Left ventricle myocardium superior (tissue), 1 donor: Measurements from ENCODE around the gene NRXN2. TPM values are rescaled to one million over a fixed set of nuclear protein-coding genes. Genes with fewer than 3 reads are reported as not detected.
A peak's percentile ranks its signal among the peaks of the same experiment; 100 is the strongest.

ENCODE experiments used
- ATAC-seq: fragments of 200-7000 bp; cut with Tn5 transposase; one replicate; pipeline ENCODE4 v1.9.1; 2020; ENCODE audit warnings: mild to moderate bottlenecking, moderate library complexity
- DNase-seq: peaks from one replicate; pipeline ENCODE4 v3.0.0-alpha.2; 2020
- intact Hi-C: fragments of 100-400 bp; cut with micrococcal nuclease; formaldehyde crosslinking; loops from one replicate; pipeline ENCODE4 v1.11.0; 2022
- long read RNA-seq: library from polyadenylated mRNA; unstranded; transcript quantifications from one replicate; pipeline ENCODE4 v2.0.0, GENCODE V29; 2021
- total RNA-seq: library from RNA; stranded (reverse); fragmentation: NEBNext Ultra II Directional; extraction: Animal tissue kit (Norgen Biotek cat#: 25700); gene quantifications from one replicate; pipeline ENCODE4 v1.2.1, GENCODE V29; 2021
- donor health status: DM: no; HTN: yes; CAD: no; lungs with severe emphysema.

The NRXN2 gene
- 0.97 TPM for total RNA-seq
- long read RNA-seq: 0 reads

DNA sequence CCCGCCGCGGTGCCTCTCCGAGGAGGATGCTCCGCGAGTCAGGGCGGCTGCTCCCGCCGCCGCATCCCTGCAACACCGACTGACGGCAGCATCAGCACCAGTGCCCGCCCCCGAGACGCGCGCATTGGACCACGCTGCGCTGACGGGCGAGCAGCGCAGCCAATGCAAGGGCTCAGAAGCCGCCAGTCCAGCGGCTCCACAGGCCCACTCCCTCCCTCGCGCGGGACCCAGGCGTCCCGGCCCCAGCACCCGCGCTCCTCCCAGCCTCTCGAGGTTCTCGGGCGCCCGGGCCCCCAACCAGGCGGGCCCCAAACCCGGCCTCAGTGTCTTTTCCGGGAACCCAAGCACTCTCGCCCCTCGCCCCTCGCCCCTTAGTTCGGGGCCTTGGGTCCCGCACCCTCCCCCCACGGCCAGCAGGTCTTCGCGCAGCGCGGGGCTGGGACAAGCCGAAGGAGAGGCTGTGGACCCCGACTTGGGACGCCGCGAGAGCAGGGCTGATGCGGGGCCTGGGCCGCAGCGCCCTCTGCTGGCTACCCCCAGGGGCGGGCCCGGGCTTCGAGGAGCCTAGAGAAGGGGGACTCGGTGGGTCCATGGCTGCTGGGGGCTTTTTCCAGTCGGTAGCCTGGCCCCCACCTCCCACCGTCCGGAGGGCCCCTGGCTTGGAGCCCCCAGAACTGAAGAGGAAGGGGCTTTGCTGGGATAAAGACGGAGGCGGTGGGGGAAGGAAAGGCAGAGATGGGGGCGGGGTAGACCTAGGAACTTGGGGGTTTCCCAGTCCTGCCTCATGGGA, at the start of gene NRXN2:
TSS of gene NRXN2 (minus strand) at position 81 of the 790 bp plus-strand sequence. CDS start 9,498 bp downstream, outside the sequence.
- intact Hi-C loops: no loop called here
- ATAC-seq (peak; percentile 99), DNase-seq (peak; percentile 92)

DNA sequence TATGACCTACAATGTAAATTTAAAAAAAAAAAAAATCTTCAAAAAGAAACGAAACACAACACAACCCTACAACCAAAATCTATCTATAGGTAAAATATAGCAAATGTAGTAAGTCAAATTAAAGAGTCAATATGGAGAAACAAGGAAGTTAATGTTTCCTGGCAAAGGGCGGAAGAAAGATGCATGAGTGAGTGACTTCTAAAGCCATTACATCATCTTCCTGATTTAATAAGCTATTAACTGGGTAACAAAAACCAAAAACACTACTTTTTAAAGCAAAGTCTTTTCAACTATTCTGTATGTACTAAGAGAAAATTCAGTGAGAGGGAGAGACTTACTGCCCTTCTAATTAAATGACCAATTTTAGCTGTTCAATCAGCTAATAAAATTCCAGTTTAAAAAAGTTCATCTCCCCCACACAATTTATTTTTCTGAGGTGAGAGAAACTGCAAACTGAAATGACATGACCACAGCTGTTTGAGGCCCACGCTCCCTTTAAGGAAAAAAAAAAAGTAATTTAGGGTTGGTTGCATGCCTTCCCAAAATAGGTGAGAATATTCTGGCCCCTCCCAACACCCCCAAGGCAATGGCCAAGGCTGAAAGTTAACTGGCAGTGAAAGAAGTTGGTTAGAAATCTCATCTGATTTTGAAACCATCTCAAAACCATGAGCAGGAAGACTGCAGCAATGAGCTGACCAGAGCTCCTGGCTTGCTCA, 49.5 kb upstream of the NRXN2 start:
- no peak for DNase-seq
- no peak for ATAC-seq
- intact Hi-C loops: no loop called here

DNA sequence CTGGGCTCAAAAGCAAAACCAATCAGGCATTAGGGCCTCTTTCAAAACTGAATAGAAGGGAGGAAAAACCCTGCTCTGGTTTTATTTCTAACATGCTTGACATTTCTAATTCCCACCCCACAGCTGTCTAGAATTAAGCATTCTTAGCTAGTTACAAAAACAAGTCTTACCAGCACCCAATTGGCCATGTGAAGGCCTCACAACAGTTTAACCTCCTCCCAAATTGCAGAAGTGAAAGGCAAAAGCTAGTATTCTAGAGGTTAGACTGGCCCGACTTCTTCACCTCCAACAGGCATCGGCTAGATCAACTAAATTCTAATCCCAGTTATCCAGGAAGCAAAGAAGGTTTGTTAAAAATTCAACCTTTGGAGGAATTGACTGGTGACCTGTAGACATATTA, 48.9 kb upstream of the NRXN2 start:
- no peak for ATAC-seq
- intact Hi-C loops: no loop called here

GRCh38 chr11:64770120-64770519, 47.1 kb upstream of the NRXN2 start:
- no peak for DNase-seq
- no peak for ATAC-seq
- intact Hi-C loops: no loop called here

More for the DNA sequence above, 48.9 kb upstream of the NRXN2 start:
- no peak for DNase-seq

GRCh38 chr11:64769283-64769682, 46.3 kb upstream of the NRXN2 start:
- intact Hi-C loops: no loop called here
- no peak for DNase-seq

DNA sequence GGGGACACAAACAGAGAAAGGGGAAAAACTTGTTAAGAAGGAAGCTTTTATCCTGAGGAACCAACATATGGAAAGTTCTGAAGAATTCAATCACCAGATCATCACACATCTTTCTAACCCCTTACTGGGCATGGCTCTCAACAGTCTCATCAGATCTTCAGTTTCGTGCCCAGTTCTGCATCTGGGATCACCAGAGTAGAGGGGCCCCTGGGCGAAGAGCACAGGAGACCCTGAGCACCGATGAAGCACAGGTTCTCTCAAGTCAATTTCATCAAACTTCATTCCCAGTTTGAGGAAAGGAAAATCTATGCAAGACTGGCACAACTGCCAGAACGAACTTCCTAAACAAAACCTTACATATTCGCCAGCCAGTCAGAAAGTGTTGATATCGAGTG, 45.3 kb upstream of the NRXN2 start:
- intact Hi-C loops: no loop called here
- DNase-seq: no peak
- ATAC-seq: no peak

More at GRCh38 chr11:64769283-64769682, 46.3 kb upstream of the NRXN2 start:
- no peak for ATAC-seq

DNA sequence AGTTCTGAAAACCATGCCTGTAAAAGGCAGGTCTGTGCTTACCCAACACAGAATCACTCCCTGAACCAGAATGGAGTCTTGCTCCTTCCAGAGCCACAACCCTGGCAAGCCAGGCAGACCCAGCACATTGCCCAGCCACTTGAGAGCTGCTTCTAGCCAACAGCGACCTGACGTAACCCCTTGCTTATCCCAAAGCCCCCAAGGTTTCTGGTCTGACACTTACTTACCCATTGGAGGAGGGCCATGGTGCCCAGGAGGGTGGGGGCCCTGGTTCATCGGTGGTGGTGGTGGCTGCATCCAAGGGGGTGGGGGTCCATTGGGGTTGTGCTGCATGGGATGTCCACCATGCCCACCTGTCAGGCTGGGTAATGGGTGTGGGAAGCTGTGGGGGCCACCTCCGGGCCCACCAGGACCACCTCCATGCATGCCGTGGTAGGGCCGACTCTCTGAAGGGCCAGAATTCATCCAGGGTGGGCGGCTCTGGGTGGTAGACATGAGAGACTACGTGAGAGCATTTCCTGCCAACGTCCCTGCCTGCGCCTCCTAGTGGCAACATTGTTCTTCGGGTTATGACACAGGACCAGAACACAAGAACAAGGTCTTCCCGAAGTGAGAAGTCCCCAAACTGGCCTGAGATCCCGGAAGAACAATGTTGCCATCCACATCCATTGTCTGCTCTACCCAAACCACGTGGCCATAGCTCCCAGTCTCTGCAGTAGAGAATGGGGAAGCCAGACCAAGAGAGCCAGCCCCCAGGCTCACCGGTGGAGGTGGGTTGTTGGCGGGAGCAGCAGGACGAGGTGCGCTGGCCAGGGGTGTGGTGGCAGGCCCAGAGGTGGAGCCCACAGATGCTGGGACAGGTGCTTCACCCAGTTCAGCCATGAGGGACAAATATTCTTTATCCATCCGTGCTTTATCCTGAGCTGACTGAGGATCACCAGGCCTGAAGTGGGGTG, 44.6 kb upstream of the NRXN2 start:
- ATAC-seq (peak; percentile 7), DNase-seq (peak; percentile 73)
- intact Hi-C loops: no loop called here

- intact Hi-C loops: no loop called here
- peak; percentile 25 for DNase-seq
- no peak for ATAC-seq
Observed at GRCh38 chr11:64766881-64767280, 43.9 kb upstream of the NRXN2 start.

- ATAC-seq: no peak
- DNase-seq: peak; percentile 39
- intact Hi-C loops: no loop called here
Observed at GRCh38 chr11:64765851-64766665, 43.1 kb upstream of the NRXN2 start.

GRCh38 chr11:64765291-64765850, 42.4 kb upstream of the NRXN2 start:
- intact Hi-C loops: no loop called here
- no peak for DNase-seq
- no peak for ATAC-seq

- DNase-seq: no peak
- intact Hi-C loops: no loop called here
- ATAC-seq: no peak
Observed at GRCh38 chr11:64764753-64765152, 41.8 kb upstream of the NRXN2 start.

GRCh38 chr11:64764040-64764611, 41.1 kb upstream of the NRXN2 start:
- DNase-seq (no peak), ATAC-seq (peak; percentile 3)
- intact Hi-C loops: no loop called here

DNA sequence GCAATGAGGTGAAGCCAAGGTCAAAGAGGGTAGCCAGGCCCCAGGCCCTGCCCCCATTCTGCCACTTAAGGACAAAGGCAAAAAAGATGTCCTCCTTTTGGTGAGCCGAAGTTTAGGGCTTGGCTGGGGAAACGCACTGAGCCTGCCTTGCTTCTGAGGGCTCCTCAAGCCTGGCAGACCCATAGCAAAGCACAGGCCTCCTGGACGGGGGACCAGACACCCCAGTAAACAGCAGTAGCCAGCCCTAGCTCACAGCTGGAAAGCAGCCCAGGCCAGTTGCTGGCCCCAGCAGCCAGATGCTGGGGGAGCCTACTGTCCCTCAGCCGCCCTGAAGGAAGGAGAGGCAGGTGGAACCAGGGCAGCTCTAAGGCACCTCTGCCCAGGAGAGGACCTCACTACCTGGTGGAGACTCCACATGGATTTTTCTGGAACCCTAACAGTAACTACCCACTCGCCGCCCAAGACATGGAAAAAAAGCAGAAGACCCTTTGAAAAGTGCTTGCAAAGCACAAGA, 40.6 kb upstream of the NRXN2 start:
- DNase-seq (no peak), ATAC-seq (no peak)
- intact Hi-C loops: no loop called here

DNA sequence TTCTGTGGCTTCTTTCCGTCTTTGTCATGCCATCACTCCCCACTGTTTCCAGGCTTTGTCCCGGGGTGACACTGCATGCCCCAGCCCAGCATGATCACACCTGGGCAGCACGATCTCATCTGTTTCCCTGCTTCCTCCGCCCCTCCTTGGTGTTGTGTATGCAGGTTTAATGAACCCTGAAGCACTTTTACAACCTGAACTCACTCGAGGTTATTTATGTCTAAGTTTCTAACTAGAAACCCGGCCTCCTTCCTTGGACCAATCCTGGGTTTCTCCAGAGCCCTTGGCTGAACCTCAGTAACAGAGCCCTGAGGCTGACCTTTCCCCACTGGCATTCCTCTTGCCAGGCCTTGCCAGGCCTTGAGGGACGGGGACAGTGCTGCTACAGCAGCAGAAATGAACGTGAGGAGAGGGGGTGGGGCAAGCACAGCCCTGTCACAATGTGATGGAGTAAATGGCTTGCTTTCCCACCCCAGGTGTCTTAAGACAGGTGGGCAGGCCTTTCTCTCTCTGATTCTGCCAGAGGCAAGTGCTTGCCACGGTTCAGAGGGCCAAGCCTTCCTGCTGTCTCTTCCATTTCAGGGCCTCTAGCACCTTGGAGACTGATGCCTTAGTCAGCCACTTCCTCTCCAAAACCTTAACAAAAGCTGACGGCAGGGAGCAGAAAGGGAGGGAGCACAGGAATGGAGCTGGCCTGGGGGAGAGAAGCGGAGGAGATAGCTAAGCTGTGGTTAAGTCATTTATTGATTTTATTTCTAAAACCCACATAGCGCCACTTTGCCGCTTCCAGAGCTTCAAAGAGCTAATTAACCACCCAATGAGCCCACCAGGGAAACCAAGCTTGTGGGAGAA, 39.9 kb upstream of the NRXN2 start:
- intact Hi-C loops: no loop called here
- DNase-seq: peak; percentile 54

DNA sequence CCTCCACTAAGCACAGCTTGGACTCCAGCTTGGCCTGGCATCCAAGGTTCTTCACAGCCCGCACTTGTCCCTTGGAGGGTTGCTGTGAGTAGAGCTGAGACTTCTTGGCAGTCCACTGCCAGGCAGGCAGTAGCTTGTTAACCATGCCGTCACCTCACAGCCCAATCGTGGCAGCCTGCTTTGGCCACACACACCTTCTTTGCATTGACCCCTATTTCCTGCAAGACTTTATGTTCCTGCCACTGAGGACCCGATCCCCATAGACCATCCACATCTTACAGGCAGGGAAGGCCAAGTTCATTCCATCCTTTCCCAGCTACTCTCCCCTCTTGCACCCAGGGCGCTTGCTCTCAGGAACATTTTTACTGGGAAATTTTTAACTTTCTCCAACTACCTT, 39.3 kb upstream of the NRXN2 start:
- DNase-seq: no peak
- no peak for ATAC-seq
- intact Hi-C loops: no loop called here

More for the DNA sequence above, 39.9 kb upstream of the NRXN2 start:
- ATAC-seq: peak; percentile 13

DNA sequence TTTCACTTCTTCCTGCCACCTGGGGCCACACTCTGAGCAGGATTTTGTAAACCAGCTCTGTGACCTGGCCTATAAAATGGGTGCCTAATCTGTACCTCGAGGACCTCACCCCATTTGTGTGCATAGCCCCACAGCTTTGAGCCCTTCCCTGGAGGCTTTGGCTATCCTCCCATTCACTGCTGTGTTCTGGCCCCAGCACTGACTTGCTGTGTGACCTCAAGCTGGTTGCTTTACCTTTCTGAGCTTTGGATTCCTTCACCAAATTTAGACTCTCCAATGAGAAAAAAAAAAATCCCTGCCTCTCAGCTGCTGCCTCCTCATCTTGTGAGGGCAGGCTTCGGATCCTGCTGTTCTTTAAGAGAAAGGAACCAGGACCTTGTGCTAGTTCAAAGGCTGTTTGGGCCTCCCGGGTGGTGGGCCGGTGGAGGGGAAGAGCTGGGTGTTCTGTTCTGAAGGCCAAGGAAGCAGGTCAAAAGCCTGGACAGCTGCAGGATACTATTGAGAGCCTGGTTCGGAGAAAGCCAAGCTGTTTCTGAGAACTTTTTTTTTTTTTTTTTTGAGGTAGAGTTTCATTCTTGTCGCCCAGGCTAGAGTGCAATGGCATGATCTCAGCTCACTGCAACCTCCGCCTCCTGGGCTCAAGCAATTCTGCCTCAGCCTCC, 37.9 kb upstream of the NRXN2 start:
- DNase-seq: no peak
- intact Hi-C loops: no loop called here
- no peak for ATAC-seq
